OCI-LY7 (cell line): ENCODE data around the gene FAM13C. TPM values are rescaled to one million over a fixed set of nuclear protein-coding genes. Genes with fewer than 3 reads are reported as not detected.

Source experiments
- BruUV-seq: library from RNA; stranded (reverse); fragments of 400-500 nt; replicated peaks from 2 replicates; lab custom pipeline; 2021; lab: Mats Ljungman, UMichigan
- CTCF ChIA-PET: fragments of 300-600 bp; sonication (Branson Sonifier 250); formaldehyde crosslinking; loops from one replicate; lab custom pipeline; 2022; ENCODE audit warnings: antibody characterized with exemption; ENCODE audit not compliant: unreplicated experiment; lab: Charles Lee
- POLR2A ChIA-PET: fragments of 300-600 bp; sonication (Branson Sonifier 250); formaldehyde crosslinking; loops from one replicate; lab custom pipeline; 2022; ENCODE audit warnings: antibody characterized with exemption; lab: Charles Lee
- DNase-seq: peaks from one replicate; pipeline ENCODE4 v3.0.0-alpha.2; 2015; ENCODE audit warnings: low spot score
- H2AFZ ChIP-seq: fragments of 200-600 bp; sonication (generic), shearing (Covaris generic); 2 replicates; pipeline ENCODE4 v1.6.1; 2014; ENCODE audit warnings: mild to moderate bottlenecking, antibody characterized with exemption, low read length, moderate library complexity
- H3K27ac ChIP-seq: fragments of 200-600 bp; sonication (generic); 2 replicates; pipeline ENCODE4 v1.5.1; 2014; ENCODE audit warnings: mixed run types, low read depth, mild to moderate bottlenecking, moderate library complexity, low read length, inconsistent platforms; ENCODE audit not compliant: poor library complexity, severe bottlenecking
- H3K36me3 ChIP-seq: fragments of 200-600 bp; sonication (generic); 2 replicates; pipeline ENCODE4 v1.6.1; 2014; ENCODE audit warnings: mild to moderate bottlenecking, antibody characterized with exemption, low read length, moderate library complexity, mixed read lengths; ENCODE audit not compliant: insufficient read depth
- H3K4me1 ChIP-seq: fragments of 200-600 bp; sonication (generic); 2 replicates; pipeline ENCODE4 v1.5.1; 2014; ENCODE audit warnings: mild to moderate bottlenecking, low read length; ENCODE audit not compliant: insufficient read depth, poor library complexity, severe bottlenecking
- H3K4me2 ChIP-seq: fragments of 200-600 bp; sonication (generic); 2 replicates; pipeline ENCODE4 v1.6.1; 2014; ENCODE audit warnings: mild to moderate bottlenecking, low read length
- H3K4me3 ChIP-seq: fragments of 200-600 bp; sonication (generic); 2 replicates; pipeline ENCODE4 v1.5.1; 2014; ENCODE audit warnings: mild to moderate bottlenecking, low read depth, low read length; ENCODE audit not compliant: poor library complexity, severe bottlenecking
- H3K79me2 ChIP-seq: fragments of 200-600 bp; sonication (generic); 2 replicates; pipeline ENCODE4 v1.6.1; 2016; ENCODE audit warnings: low read depth, mild to moderate bottlenecking, low read length, moderate library complexity, mixed read lengths; ENCODE audit not compliant: insufficient read depth
- H3K9me2 ChIP-seq: fragments of 200-600 bp; sonication (generic); 2 replicates; pipeline ENCODE4 v1.6.1; 2016; ENCODE audit warnings: mild to moderate bottlenecking, low read length, mixed read lengths; ENCODE audit not compliant: insufficient read depth
- H3K9me3 ChIP-seq: fragments of 200-600 bp; sonication (generic); 2 replicates; pipeline ENCODE4 v1.6.1; 2014; ENCODE audit warnings: mild to moderate bottlenecking, mixed run types, low read length, mixed read lengths
- H4K20me1 ChIP-seq: fragments of 200-600 bp; sonication (generic); 2 replicates; pipeline ENCODE4 v1.6.1; 2014; ENCODE audit warnings: mild to moderate bottlenecking, antibody characterized with exemption, low read length, moderate library complexity, mixed read lengths; ENCODE audit not compliant: insufficient read depth
- EZH2phosphoT487 ChIP-seq: fragments of 200-600 bp; sonication (generic); IDR thresholded peaks from 2 replicates; pipeline ENCODE4 v1.6.1; 2018; ENCODE audit warnings: low read depth, borderline replicate concordance, mild to moderate bottlenecking, mixed run types, antibody characterized with exemption, low read length, moderate library complexity, mixed read lengths
- intact Hi-C: fragments of 100-400 bp; cut with micrococcal nuclease; formaldehyde crosslinking; loops from one replicate; pipeline ENCODE4 v1.10.0; 2022; ENCODE audit not compliant: unreplicated experiment
- total RNA-seq, 2 experiments: library from RNA; depleted of rRNA in 1 of 2; stranded (reverse); fragments of >200 nt in 1 of 2; shearing (Covaris generic) in 1 of 2; gene quantifications; 2 replicates each; pipeline ENCODE4 v1.2.3, GENCODE V29; 2014 to 2022
- TF ChIP-seq, protein P1 (sequence below): fragments of 200-600 bp; sonication (generic); conservative IDR thresholded peaks from 2 replicates; pipeline ENCODE4 v1.5.1; 2014; ENCODE audit warnings: mild to moderate bottlenecking, antibody characterized with exemption, low read length, moderate library complexity, mixed read lengths

The FAM13C gene
- total RNA-seq, 2 experiments from 2014 or later = not detected

DNA sequence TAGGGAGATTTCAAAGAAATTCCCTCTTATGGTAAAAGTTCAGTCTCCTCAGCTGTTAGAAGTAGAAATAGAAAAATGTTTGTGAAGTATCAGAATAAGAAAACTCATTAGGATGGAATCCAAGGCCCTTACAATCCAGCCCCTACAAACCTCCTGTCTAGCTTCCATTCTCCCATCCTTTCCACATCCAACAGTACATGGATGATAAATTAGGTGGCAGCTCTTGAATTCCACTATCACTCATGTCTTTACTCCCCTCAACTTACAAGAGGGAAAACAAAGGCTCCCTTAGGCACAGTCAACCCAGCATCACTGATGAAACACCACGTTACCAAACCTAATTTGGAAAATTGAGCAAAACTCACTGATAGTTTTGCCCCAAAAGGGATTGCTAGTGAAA, 23.0 kb downstream of the FAM13C start:
- Histone ChIP-seq H3K4me3 (no peak overlapping the region), H3K4me2 (no peak overlapping the region), H3K27ac (no peak overlapping the region), H3K36me3 (no peaks in the 10 kb centered on the region), H3K4me1 (no peaks in the 10 kb centered on the region), H3K9me2 (no peaks in the 10 kb centered on the region), H2AFZ (no peak overlapping the region), H3K79me2 (no peaks in the 10 kb centered on the region), H4K20me1 (no peaks in the 10 kb centered on the region), H3K9me3 (no peaks in the 10 kb centered on the region)
- ChIA-PET CTCF (no interaction called here), POLR2A (interaction anchor here (0.6 kb wide), 1 partner anchor 1673 kb away, joined by 7 read pairs; no protein-coding TSS in a partner anchor)
- TF ChIP-seq EZH2phosphoT487 = no peak
- TF ChIP-seq, protein P1, sequence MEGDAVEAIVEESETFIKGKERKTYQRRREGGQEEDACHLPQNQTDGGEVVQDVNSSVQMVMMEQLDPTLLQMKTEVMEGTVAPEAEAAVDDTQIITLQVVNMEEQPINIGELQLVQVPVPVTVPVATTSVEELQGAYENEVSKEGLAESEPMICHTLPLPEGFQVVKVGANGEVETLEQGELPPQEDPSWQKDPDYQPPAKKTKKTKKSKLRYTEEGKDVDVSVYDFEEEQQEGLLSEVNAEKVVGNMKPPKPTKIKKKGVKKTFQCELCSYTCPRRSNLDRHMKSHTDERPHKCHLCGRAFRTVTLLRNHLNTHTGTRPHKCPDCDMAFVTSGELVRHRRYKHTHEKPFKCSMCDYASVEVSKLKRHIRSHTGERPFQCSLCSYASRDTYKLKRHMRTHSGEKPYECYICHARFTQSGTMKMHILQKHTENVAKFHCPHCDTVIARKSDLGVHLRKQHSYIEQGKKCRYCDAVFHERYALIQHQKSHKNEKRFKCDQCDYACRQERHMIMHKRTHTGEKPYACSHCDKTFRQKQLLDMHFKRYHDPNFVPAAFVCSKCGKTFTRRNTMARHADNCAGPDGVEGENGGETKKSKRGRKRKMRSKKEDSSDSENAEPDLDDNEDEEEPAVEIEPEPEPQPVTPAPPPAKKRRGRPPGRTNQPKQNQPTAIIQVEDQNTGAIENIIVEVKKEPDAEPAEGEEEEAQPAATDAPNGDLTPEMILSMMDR = no peak
- no peak for DNase-seq
- BruUV-seq = no TSS peak
- intact Hi-C loops = no loop called here

DNA sequence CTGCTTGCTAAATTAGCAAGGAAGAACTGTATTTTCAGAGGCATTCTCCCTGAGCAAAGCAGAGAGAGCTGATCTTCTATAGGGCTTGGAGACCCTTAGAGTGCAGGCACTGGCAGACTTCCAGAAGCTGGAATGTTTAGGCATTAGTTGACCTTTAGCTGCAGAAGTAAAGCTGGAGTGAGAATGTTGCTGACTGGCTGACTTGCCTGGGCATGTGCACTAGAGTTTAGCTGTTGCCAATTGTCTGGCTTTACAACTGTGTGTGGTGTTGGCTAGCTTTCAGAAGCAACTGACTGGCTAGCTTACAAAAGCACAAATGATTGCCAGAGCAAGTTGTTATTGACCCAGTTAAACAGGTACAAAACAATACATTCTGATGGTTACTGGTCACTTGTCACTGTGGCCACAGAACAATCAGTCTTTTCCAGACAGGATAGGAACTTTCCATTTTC, 25.1 kb downstream of the FAM13C start:
- Histone ChIP-seq H3K4me1 (no peaks in the 10 kb centered on the region), H3K9me3 (no peaks in the 10 kb centered on the region), H4K20me1 (no peaks in the 10 kb centered on the region), H3K9me2 (no peaks in the 10 kb centered on the region), H2AFZ (no peak overlapping the region), H3K27ac (no peak overlapping the region), H3K79me2 (no peaks in the 10 kb centered on the region), H3K4me2 (no peak overlapping the region), H3K36me3 (no peaks in the 10 kb centered on the region), H3K4me3 (no peak overlapping the region)
- CTCF ChIA-PET = no interaction called here
- intact Hi-C loops = no loop called here
- no TSS peak for BruUV-seq
- TF ChIP-seq, protein P1 = no peak
- POLR2A ChIA-PET = interaction anchor here (0.6 to 1.5 kb wide), 6 partner anchors 9 to 456 kb away, joined by 3 to 6 read pairs (median 4); no protein-coding TSS in a partner anchor
- DNase-seq = no peak

DNA sequence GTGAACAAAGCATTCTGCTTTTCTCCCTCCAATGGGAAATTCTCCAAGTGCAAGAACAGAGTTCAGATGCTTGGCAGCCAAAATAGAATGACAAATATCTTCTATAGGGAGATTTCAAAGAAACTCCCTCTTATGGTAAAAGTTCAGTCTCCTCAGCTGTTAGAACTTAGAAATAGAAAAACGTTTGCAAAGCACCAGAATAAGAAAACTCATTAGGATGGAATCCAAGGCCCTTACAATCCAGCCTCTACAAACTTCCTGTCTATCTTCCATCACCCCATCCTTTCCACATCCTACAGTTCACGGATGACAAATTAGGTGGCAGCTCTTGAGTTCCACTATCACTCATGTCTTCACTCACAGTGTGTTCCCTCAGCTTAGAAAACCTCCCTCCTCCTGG, 25.7 kb downstream of the FAM13C start:
- no peak for TF ChIP-seq EZH2phosphoT487
- TF ChIP-seq, protein P1 = no peak
- DNase-seq = no peak
- no TSS peak for BruUV-seq
- intact Hi-C loops = no loop called here
- no peak overlapping the region for H2AFZ ChIP-seq
- no peaks in the 10 kb centered on the region for H3K79me2 ChIP-seq
- H3K4me3 ChIP-seq = no peak overlapping the region
- no peaks in the 10 kb centered on the region for H3K9me3 ChIP-seq
- ChIA-PET POLR2A (interaction anchor here (0.6 to 1.5 kb wide), 3 partner anchors 9 to 151 kb away, joined by 3 to 4 read pairs (median 4); no protein-coding TSS in a partner anchor), CTCF (no interaction called here)
- H3K36me3 ChIP-seq = no peaks in the 10 kb centered on the region
- H3K9me2 ChIP-seq = no peaks in the 10 kb centered on the region
- no peak overlapping the region for H3K4me2 ChIP-seq
- no peaks in the 10 kb centered on the region for H4K20me1 ChIP-seq
- H3K4me1 ChIP-seq = no peaks in the 10 kb centered on the region
- no peak overlapping the region for H3K27ac ChIP-seq
